ENCODE data around the gene YPEL3. TPM values are rescaled to one million over a fixed set of nuclear protein-coding genes. Genes with fewer than 3 reads are reported as not detected.
"Not testable (repeated sequence)": the region's sequence is repeated elsewhere in the genome, so short reads cannot be mapped to it uniquely, and the experiment has no call there.

YPEL3 gene
- total RNA-seq, 6 experiments from 2014 or later: 17.2 to 28.4 (median 19.1) TPM

GRCh38 chr16:30132591-30132990 is 36.6 kb upstream of the YPEL3 start:
- H3K4me3 Mint-ChIP-seq: no peak overlapping the region

DNA sequence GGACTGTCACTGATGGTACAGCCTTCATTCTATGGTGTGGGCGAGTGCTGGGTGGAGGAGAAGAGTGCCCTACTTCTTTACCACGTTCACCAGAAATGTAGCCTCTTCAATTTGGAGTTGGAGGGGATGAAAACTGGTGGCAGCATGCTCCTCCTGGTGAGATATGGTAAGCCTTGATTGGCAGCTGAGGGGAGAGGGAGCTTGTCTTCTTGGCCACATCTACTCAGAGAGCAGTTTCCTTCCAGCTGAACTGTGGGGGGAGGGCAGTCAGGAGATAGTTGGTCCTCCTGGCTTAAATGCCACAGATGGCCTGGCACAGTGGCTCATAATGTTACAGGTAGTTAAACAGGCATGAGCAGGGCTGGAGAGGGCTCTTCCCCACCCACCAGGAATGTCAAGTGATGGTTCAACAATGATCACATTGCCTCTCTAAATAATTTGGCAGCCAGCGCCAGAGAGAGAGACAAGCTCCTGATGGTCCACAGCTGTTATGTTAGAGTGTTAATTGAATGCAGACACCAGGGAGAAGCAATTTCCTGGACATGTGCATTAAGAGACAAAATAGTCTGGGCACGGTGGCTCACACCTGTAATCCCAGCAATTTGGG is 36.0 kb upstream of the YPEL3 start:
- Mint-ChIP-seq H3K4me1 (ENCODE audit: low read depth) (no peaks in the 10 kb centered on the region), H3K36me3 (ENCODE audit: low read depth) (no peaks in the 10 kb centered on the region), H3K27me3 (ENCODE audit: insufficient read depth) (peaks cover 22% of the 10 kb centered on the region), H3K9me3 (no peaks in the 10 kb centered on the region), H3K4me3 (no peak overlapping the region), H3K27ac (no peak overlapping the region)
- no peak for DNase-seq
- no peak for TF ChIP-seq CTCF (IDR thresholded peaks at IDR 0.05)

More at GRCh38 chr16:30132591-30132990, 36.6 kb upstream of the YPEL3 start:
- no peaks in the 10 kb centered on the region; the same call in 1 of the 2 replicates for H3K4me1 Mint-ChIP-seq (ENCODE audit: low read depth)
- H3K27me3 Mint-ChIP-seq (ENCODE audit: insufficient read depth): peaks cover 22% of the 10 kb centered on the region
- H3K9me3 Mint-ChIP-seq: no peaks in the 10 kb centered on the region
- no peak overlapping the region for H3K27ac Mint-ChIP-seq
- no peak for TF ChIP-seq CTCF (IDR thresholded peaks at IDR 0.05)
- no peaks in the 10 kb centered on the region for H3K36me3 Mint-ChIP-seq (ENCODE audit: low read depth)
- no peak for DNase-seq

GRCh38 chr16:30127993-30128392 is 32.0 kb upstream of the YPEL3 start:
- TF ChIP-seq CTCF (IDR thresholded peaks at IDR 0.05): no peak
- Mint-ChIP-seq H3K4me3 (no peak overlapping the region), H3K36me3 (ENCODE audit: low read depth) (no peaks in the 10 kb centered on the region), H3K27me3 (ENCODE audit: insufficient read depth) (peaks cover 4% of the 10 kb centered on the region; the same call in 1 of the 2 replicates), H3K27ac (no peak overlapping the region), H3K9me3 (no peaks in the 10 kb centered on the region), H3K4me1 (ENCODE audit: low read depth) (peaks cover 11% of the 10 kb centered on the region)
- no peak for DNase-seq

GRCh38 chr16:30125690-30126089 is 29.7 kb upstream of the YPEL3 start:
- not testable (repeated sequence) for DNase-seq; H3K36me3 Mint-ChIP-seq (ENCODE audit: low read depth); H3K27ac Mint-ChIP-seq; H3K27me3 Mint-ChIP-seq (ENCODE audit: insufficient read depth); H3K4me3 Mint-ChIP-seq; H3K9me3 Mint-ChIP-seq
- peaks cover 21% of the 10 kb centered on the region for H3K4me1 Mint-ChIP-seq (ENCODE audit: low read depth)

DNA sequence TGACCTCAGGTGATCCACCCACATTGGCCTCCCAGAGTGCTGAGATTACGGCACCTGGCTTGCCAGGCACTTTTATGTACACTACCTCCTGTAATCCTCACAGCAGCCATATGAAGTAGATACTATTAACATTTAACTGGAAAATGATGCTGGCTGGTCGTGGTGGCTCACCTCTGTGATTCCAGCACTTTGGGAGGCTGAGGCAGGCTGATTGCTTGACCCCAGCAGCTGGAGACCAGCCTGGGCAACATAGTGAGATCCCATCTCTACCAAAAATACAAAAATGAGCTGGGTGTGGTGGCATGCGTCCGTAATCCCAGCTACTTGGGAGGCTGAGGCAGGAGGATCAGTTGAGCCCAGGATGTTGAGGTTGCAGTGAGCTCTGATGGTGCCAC is 29.0 kb upstream of the YPEL3 start:
- Mint-ChIP-seq H3K36me3 (ENCODE audit: low read depth) (no peaks in the 10 kb centered on the region), H3K9me3 (no peaks in the 10 kb centered on the region), H3K4me1 (ENCODE audit: low read depth) (peaks cover 21% of the 10 kb centered on the region), H3K27me3 (ENCODE audit: insufficient read depth) (peaks cover 2% of the 10 kb centered on the region; the same call in 1 of the 2 replicates), H3K27ac (no peak overlapping the region), H3K4me3 (no peak overlapping the region)
- no peak for DNase-seq
- no peak for TF ChIP-seq CTCF (IDR thresholded peaks at IDR 0.05)

- peak overlapping the region; percentile 77 for H3K27ac Mint-ChIP-seq
- TF ChIP-seq CTCF (IDR thresholded peaks at IDR 0.05): peak; percentile 0; the same call in 1 of the 2 replicates
- H3K4me3 Mint-ChIP-seq: peak overlapping the region; percentile 91
- H3K27me3 Mint-ChIP-seq (ENCODE audit: insufficient read depth): no peaks in the 10 kb centered on the region; the same call in 1 of the 2 replicates
- peaks cover 27% of the 10 kb centered on the region for H3K4me1 Mint-ChIP-seq (ENCODE audit: low read depth)
- DNase-seq: no peak
- 0 out of 2 replicates have a peak, but pooled peaks cover 5% of the 10 kb centered on the region for H3K36me3 Mint-ChIP-seq (ENCODE audit: low read depth)
- no peaks in the 10 kb centered on the region for H3K9me3 Mint-ChIP-seq
Observed at GRCh38 chr16:30122604-30123160, 26.7 kb upstream of the YPEL3 start.

Data from HFFc6 (cell line).